NCI-H774 (cell line): ENCODE results near the gene DNAL4.
A peak's percentile ranks its signal among the peaks of the same experiment; 100 is the strongest.

Experiments
- DNase-seq: peaks from one replicate; lab custom pipeline; 2025; lab: John Stamatoyannopoulos, UW

The DNAL4 gene

DNA sequence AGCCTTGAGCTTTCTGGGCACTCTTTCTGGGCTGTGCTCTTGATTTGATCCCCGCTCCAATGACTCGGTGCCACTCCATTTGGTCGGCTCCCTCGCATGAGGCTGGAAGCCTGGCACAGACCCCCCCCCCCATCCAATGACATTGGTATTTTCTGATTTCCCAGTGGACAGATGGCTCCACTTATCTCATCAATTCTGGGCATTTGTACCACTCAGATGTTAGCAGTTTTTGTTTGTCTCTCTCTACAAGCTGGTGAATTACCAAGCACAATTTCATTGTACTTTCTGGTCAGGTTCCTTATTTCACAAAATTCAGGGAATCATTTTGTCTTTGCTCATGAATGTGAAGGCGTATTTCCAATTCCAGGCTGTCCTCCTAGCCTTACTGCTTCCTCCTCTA is 9.1 kb downstream of the DNAL4 start:
- no peak for DNase-seq

DNA sequence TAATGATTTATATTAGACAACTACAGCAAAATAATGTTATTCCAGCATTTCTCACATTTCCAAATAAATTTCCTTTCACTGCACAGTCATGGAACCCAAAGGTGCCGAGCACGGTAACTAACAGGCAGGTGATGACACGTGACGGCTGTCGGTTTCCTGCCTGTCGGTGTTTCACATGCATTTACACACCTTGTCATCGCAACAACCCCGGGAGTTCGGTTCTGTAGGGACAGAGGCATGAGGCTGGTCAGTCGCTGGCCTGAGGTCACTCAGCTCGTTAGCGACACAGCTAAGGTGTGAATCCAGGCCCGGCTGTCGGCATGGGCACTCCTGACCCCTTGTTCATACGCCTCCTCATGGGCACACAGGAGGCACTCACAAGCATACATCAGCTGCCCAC is 9.9 kb downstream of the DNAL4 start:
- no peak for DNase-seq

DNA sequence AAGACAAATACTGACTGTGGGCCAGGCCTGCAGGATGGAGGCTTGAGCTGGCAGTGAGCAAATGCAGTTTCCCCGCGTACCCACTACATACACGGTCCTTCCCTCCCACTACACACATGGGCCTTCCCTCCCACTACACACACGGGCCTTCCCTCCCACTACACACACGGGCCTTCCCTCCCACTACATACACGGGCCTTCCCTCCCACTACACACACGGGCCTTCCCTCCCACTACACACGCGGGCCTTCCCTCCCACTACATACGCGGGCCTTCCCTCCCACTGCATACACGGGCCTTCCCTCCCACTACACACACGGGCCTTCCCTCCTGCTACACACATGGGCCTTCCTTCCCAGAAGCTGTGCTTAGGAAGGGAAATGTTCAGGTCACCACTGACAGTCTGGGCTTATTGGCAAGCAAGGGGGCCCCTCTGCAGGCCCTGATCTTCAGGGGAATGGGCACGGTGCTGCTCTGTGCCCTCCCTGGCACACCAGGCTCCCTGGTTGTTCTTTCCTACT is 10.8 kb downstream of the DNAL4 start:
- DNase-seq, result no peak

DNA sequence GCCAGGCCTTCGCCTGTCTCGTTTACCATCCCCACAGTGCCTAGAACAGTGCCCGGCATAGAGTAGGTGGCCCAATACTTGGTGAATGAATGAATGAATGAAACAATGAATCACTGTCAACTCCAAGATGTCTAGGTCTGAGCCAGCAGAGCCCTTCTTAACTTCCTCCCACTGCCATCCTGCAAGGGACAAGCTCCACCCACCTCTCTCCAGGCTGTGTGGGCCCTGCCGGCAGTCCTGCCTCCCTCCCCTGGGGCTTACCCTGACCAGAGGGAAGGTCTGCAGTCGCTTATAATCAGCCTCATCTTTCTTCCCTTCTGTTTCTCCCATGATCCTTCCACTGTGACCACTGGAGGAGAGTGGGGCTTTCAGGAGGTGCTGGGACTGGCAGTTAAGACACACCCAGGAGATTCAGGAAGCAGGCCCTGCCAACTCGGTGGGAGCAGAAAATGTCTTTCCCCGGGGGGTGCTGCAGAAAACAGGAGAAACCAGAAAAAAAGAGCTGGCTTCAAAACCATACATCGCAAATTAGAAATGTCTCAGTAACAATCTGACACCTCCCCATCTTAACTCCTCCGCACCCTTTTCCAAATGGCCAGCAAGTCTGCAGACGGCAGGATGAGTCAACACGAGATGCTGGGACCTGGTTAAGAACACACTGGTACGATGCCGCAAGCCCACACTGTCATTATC is 11.4 kb downstream of the DNAL4 start:
- no peak for DNase-seq

DNA sequence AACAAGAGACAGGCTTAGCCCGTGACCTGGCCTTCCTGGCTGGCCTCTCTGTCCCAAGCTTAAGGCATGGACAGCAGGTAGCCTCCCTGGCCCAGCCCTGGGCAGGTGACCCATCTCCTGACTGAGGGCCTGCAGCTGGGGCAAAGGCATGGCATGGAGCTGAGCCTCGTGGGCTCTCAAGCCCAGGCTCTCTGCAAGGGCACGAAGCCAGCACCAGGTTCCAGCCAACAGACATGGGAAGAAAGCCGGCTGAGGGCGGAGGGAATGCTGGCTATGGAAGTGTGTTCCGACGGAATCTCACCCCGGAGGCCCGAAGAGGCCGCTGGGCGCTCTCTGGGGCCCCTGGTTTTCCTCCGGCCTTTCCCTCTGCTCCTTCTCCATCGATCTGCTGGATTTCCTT is 12.9 kb downstream of the DNAL4 start:
- no peak for DNase-seq

DNA sequence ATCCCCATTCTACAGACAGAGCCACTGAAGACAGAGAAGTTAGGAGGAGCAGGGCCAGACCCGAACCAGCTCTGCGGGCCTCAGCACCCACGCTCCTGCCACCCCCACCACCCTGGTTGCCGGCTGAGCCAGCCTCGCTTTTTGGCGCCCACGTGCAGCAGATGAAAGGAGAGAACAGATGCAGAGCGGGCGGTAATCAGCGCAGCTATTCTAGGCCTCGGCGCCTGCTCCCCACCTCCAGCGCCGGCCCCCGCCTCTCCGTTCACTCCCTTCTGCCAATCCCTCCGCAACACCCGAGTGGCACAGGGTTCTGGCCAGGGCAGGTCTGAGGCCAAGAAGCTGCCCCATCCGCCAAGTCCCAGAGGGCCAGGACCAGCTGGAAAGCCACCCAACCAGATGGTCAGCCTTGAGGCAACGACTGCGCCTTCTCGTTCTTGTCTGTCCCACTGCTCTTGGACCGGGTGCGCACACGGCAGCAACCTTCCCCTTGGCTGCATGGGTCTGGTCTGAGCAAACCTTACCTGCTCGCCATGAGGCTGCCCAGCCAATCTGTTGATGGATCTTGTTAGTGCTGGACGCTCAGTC is 16.8 kb downstream of the DNAL4 start:
- DNase-seq, result no peak

DNA sequence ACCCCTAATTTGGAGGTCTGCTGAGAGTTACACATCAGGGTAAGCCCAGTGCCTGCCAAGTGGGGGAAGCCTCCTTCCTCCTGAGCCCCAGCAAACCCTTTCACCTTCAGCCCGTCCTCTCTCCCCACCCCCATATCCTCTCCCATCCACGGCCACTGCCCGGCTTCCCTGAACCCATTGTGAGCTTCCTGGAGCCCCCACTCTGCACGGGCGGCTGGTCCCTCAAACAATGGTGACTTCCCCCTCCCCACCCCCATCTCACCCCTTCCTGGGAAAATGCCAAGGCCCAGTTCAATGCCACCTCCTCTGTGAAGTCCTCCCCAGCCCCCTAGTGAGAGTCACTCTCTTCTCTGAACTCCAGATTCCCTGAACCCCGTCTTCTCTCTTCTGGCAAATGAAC is 17.9 kb downstream of the DNAL4 start:
- no peak for DNase-seq

DNA sequence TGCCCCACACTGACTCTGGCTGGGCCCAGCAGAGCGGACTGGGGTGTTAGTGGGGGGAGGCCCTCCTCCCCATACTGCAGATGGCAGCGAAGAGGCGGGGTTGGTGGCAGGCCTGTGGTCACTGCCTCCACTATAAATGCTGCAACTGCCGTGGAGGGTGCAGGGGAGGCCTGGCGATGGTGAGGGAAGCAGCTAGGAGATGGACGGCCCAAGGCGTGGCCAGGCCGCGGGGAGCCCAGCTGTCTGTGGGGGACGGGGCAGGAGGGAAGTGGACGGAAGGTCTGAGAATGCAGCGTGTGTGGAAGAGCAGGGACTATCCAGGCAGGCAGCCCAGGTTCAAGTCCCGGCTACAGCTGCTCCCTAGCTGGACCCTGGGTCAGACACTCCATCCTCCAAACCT is 18.3 kb downstream of the DNAL4 start:
- no peak for DNase-seq

DNA sequence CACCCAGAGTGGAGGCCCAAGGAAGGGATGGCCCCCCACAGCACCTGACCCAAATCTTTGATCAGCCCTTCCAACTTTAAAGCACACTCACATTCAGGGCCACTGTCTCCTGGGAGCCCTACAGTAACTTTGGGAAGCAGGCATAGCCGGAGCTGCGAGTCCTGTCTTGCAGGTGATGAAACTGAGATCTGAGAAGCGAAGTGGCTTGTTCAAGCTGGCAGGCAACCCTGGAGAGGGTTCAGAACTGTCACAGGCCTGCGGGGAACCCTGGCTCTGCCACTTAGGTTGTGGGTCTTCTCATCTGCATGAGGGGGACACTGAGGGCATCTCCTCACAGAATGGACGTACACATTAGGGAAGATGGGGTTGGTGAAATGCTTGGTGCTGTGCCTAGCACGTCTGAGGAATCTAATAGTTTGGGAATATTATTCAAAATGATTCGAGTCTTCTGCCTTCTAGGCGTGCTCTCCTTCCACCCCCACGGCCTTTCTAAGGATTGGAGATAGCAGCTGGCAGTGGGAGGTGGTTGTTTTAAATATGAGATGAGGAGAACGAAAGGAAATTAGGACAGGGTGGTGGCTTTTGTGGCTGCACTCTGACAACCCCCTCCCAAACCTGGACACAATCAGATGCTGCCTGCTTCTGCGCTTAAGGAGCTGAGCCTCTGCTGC is 19.3 kb downstream of the DNAL4 start:
- DNase-seq, result no peak

DNA sequence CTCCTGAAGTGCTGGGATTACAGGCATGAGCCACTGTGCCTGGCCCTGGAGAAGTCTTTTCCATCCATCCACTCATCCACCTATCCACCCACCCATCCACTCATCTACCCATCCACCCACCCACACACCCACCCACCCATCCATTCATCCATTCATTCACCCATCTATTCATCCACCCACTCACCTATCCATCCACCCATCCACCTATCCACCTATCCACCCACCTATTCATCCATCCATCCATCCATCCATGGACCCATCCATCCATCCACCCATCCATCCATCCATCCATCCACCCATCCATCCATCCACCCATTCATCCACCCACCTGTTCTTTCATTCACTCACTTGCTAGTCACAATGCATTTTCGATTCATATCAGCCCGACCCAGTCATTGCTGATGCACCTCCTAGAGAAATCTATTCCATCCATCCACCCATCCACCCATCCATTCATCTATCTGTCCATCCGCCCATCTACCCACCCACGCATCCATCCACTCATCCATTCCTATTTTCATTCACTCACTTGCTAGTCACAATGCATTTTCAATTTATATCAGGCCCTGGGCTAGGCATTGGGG is 20.5 kb downstream of the DNAL4 start:
- no peak for DNase-seq

DNA sequence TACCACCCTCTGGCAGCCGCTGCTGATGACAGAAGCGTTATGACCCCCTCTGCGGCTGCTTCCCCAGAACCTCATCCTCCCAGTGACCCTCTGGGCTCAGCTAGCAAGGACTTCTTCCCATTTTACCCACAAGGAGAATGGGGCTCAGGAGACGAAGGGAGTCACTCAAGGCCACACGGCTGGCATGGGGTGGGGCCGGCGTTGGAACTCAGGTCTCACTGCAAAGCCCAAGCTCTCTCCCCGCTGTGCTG is 21.4 kb downstream of the DNAL4 start:
- DNase-seq, result no peak

DNA sequence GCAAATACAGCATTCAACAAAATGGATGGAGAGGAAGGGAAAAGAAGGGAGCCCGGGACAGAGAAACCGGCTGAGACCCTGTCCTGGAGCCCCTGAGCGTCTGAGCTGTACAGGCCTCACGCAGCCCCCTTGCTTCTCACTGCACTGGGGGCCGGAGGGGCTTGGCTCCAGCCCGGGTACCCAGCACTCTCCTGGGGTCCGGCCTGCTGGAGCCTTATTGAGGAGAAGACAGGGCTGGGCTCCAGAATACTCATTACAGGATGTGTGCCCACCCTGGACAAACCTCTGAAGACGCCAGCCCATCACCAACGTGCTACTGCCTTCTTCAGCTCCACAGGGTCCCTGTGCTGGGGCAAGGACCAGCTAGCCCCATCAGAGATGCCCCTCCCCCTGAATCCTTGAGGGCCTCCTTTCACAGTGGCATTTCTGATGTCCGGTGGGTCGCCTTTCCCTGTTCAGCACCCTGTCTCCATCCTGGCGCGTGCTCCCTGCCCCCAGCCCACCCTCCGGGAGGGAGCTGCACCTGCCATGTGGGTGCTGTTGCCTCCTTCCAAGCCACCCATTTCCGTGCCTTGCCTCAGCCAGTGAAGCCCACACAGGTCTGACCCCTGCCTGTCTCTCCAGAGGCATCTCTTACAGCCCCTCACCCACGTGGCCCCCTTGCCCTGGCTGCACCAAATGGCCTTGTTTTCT is 23.5 kb downstream of the DNAL4 start:
- no peak for DNase-seq

DNA sequence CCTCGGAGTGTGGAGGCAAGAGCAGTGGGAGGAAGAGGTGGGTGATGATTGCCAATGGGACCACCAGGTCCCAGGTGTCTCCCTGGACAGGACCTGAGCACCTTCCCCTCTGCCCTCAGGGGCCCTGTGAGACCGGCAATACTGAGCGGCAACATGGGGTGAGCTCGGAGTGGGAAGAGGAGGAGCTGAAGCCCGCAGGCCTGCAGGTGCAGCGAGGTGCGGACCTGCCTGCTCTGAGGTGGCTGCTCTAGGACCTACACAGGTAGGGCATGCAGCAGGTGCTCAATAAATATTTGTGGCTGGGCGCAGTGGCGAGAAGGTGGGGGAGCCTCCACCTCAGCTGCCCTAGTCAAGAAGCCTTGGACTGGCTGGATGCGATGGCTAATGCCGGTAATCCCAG is 25.9 kb downstream of the DNAL4 start:
- no peak for DNase-seq

DNA sequence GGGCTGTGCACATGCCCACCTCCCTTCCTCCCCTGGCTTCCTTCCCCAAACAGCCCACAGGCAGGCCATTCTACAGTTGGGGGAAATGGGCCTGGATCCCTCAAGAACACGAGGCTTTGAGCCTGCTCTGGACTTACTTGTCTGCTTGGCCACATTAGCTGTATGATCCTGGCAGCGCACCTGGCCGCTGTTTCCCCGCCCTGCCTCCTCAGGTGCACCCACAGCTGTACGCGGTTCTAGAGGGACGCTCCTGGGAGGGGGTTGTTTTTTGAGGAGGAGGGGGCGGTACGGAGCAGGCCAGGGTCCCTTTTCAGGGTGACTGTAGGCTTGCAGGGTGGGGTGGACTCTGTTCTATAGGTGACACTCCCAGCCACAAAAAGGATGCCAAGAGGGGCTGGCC is 26.6 kb downstream of the DNAL4 start:
- DNase-seq, result no peak

DNA sequence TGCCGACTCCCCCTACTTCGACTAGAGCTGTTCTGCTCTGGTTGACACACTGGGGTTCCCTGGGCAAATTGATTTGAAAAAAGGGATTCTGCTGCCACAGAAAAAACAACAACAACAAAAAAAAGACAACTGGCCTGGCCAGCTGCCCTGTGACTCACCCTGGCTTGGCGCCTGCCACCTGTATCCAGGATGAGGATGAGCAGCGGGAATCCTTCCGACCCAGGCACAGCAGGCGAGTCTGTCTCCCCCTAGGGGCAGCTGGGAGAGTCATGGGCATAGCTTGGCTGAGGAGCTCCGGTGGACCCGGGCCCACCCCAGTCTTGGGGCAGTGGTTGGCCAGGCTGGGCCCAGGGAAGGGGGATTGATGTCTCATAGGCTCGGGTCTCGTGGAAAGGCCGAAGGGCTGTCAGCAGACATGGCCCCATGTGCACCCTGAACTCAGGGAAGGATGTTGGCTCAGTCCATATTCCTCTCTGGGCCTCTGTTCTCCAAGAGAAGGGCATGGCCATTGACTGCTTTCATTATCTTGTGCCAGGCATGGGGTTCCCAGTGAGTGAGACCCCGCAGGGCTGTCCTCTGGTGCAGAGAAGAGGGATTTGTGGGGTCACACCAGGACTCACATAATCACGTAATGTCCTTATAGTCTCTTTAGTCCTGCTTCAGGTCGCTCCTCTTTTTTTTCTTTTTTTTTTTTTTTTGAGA is 27.7 kb downstream of the DNAL4 start:
- DNase-seq, result peak; percentile 18

DNA sequence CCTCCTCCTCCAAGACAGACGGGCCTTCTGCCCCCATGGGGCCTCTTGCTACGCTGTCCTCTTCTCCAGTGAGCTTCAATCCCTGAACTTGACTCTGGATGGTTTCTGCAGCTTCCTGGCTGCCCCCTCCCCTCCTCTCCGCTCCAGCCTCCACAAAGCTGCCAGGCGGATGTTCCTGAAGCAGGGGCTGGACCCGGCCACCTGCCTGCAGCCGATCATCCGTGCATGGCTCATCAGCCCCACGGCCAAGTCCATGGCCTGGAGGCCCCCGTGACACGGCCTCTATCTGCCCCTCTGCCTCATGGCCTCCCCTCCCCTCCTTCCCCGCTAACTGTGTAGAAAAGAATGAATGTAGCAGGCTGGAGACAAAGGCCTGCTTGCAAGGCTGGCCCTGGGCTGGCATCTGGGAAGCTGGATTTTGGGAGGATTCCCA is 31.4 kb downstream of the DNAL4 start:
- DNase-seq, result no peak

DNA sequence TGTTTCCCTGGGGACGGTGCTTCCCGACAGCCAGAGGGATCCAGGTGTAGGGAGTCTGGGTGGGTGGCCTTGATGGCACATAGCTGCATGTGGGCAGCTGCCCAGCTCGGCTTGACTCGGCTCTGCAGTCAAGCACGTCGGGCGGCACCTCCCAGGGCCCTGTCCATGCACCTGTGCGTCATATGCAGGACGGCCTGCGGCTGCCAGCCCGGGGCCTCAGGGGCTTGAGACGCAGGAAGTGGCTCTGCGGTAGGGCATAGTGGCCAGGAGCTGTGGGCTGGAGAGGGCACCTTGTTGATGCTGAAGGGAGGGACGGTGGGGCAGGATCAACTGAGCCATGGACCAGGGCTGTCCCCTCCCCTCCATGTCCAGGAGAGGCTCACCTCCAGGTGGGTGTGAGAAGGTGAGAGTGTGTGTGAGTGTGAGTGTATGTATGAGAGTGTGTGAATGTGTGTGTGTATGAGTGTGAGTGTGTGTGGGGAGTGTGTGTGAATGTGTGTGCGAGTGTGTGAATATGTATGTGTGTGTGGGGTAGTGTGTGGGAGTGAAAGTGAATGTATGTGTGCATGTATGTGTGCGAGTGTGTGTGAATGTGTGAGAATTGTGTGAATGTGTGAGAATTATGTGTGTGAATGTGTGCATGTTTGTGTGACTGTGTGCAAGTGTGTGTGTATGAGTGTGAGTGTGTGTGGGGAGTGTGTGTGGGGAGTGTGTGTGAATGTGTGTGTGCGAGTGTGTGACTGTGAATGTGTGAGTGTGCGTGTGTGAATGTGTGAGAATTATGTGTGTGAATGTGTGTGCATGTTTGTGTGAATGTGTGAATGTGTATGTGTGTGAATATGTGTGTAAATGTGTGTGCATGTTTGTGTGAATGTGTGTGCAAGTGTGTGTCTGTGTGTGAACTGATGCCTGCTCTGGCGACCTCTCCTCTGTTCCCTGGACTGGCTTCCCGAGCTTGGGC is 32.5 kb downstream of the DNAL4 start:
- no peak for DNase-seq

DNA sequence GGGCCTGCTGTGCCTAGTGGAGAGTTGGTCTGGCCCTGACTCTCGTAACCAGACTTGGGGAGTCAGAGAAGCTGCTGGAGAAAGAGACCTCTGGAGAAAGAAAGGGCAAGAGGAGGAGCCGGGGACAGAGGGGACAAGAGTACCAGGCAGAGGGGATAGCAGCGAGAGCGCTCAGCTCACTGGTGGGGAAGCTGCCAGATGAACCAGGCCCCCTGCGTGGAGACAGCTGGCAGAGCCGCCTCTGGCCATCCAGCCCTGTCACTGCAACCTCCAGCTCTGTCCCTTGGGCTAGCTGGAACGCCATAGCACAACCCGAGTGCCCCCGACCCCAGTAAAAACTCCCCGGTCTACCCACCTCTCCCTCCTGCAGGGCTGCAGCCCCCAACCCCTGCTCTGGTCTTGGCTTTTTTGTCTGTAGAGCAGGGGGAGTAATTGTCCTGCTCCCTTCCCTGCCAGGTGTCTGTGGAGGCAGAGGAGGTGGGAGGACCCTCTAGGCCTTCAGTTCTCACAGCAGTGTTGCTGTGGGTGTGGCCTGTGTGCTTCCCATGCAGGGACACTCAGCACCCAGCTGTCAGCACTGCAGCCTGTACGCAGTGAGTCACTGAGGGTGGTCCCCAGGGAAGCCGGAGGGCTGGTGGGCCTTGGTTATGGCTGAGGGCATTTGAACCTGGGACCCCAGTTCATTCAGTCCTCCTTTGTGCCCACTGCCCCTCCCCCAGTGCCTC is 33.3 kb downstream of the DNAL4 start:
- no peak for DNase-seq

DNA sequence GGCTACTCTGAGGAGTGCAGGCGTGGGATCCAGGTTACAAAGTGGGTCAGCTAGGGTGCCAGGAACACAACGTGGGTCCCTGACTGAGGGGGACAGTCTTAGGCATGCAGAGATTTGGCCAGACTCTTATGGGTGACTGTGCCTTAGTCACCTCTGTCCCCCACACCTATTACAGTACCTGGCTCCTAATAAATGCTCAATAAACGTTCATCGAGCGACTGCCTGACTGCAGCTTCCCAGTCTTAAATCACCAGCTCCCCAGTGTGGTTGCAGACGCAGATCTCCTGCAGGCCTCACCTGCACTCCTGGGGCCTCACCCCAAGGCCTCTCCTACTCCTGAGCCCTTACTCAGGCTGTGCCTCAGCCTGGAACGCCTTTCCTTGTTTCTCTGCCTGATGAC is 34.9 kb downstream of the DNAL4 start:
- no peak for DNase-seq

DNA sequence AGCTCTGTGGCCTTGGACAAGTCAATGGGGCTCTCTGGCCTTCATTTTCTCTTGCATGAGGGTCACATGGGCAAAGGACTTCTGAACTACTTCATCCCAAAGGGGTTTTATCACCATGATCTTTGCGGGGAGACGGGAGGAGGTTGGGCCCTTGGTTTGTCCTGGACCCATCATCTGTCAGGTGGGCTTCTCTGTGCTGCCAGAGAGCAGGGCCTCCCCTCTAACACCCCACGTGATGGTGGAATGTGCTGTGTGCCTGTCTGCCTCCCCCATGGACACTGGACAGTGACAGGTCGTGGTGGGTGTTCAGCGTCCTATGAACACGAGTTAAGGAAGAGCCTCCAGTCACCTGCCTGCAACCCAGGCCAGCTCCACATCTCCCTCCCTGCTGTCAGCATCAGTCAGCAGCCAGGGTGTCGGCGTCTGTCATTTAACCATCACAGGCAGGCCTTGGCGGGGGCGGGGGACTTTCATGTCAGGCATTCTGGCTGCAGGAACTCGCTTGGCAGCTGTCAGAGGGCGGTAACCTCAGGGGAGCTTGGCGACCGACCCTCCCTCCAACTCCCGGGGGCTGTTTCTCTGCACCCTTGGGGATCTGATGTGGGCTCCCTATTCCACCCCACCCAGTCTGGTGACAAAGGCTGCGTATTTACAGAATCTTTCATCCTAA is 35.5 kb downstream of the DNAL4 start:
- DNase-seq, result no peak
